Neural cell (in vitro differentiated cells): ENCODE results near the gene CCDC190.

ENCODE experiments used
- EP300 ChIP-seq: fragments of 450-650 bp; conservative IDR thresholded peaks from 2 replicates; pipeline ENCODE4 v1.6.1; 2014; ENCODE audit warnings: antibody characterized with exemption, mild to moderate bottlenecking, moderate library complexity; ENCODE audit not compliant: poor library complexity, severe bottlenecking
- EZH2 ChIP-seq: fragments of 200-600, 300-800 bp; shearing (Covaris generic), sonication (generic); IDR thresholded peaks from 2 replicates; pipeline ENCODE4 v1.6.1; 2014; ENCODE audit warnings: antibody characterized with exemption, low read length, borderline replicate concordance, mild to moderate bottlenecking; ENCODE audit not compliant: insufficient read depth, poor library complexity, severe bottlenecking
- RAD21 ChIP-seq: fragments of 450-650 bp; conservative IDR thresholded peaks from 2 replicates; pipeline ENCODE4 v1.6.1; 2014; ENCODE audit warnings: antibody characterized with exemption, mild to moderate bottlenecking, moderate library complexity
- TF ChIP-seq, protein P1 (sequence below): fragments of 450-650 bp; IDR thresholded peaks from 2 replicates; pipeline ENCODE4 v1.5.1; 2014; ENCODE audit warnings: antibody characterized with exemption, mild to moderate bottlenecking, moderate library complexity; ENCODE audit not compliant: poor library complexity, severe bottlenecking

DNA sequence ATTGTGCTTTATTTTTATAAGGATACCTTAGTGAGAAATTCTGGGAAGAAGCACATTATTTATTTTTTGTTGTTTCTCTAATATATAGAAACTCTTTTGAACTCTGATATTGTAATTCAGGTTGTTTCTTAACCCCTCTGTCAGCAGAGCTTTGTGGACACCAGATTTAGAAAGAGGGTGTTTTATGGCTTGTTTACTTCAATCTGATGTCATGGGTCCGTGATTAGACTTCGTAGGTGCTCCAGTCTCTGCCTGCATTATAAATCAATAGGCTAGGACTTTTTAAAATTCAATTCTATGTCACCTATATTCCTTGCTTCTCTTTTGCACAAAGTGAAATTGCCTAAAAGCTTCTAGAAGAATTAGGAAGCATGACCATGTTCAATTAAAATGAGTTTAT, 47.3 kb upstream of the CCDC190 start:
- TF ChIP-seq, protein P1, sequence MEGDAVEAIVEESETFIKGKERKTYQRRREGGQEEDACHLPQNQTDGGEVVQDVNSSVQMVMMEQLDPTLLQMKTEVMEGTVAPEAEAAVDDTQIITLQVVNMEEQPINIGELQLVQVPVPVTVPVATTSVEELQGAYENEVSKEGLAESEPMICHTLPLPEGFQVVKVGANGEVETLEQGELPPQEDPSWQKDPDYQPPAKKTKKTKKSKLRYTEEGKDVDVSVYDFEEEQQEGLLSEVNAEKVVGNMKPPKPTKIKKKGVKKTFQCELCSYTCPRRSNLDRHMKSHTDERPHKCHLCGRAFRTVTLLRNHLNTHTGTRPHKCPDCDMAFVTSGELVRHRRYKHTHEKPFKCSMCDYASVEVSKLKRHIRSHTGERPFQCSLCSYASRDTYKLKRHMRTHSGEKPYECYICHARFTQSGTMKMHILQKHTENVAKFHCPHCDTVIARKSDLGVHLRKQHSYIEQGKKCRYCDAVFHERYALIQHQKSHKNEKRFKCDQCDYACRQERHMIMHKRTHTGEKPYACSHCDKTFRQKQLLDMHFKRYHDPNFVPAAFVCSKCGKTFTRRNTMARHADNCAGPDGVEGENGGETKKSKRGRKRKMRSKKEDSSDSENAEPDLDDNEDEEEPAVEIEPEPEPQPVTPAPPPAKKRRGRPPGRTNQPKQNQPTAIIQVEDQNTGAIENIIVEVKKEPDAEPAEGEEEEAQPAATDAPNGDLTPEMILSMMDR, result no peak
- TF ChIP-seq EZH2 (no peak), RAD21 (no peak), EP300 (no peak)
